ENCODE results near the gene CCDC192.

DNA sequence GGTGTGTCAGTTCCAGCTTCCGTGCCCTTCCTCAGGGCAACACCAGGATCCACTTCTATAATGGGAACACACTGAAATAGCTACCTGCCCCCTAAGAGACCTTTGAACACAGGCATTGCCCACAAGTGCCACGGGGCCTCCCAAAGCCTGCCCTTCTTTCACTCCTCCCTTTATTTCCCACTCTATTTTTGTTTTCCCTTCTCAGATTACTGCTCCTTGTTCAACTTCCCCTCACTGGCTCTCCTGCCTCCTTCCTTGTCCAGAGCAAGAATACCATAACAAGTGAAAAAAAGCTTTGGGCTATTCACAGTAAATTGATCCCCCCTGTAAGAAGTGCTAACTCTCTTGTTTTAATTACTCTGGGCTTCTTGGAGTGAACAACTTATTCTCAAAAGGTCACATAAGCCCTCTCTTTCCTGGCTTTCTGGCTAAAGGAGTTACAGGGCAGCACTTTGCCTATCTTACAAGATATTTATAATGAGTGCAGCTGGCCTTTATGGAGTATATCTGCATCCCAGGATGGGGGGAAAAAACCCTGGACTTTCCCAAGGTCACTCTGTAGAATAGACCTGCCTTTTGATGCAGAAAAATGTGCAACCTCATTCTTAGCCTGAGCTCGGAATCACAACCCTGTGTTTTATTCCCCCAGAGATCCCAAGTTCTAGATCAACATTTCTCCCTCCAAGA lies 43.0 kb upstream of the CCDC192 start:
- TF ChIP-seq MEIS1 (CRISPR knock-in tag; IDR thresholded peaks at IDR 0.05; ENCODE audit: borderline replicate concordance) (no peak), TRIM28 (IDR thresholded peaks at IDR 0.05; ENCODE audit: borderline replicate concordance, low read length) (no peak), ZNF239 (tag by site-specific recombination; IDR thresholded peaks at IDR 0.05) (no peak)
- TF ChIP-seq, protein P1, sequence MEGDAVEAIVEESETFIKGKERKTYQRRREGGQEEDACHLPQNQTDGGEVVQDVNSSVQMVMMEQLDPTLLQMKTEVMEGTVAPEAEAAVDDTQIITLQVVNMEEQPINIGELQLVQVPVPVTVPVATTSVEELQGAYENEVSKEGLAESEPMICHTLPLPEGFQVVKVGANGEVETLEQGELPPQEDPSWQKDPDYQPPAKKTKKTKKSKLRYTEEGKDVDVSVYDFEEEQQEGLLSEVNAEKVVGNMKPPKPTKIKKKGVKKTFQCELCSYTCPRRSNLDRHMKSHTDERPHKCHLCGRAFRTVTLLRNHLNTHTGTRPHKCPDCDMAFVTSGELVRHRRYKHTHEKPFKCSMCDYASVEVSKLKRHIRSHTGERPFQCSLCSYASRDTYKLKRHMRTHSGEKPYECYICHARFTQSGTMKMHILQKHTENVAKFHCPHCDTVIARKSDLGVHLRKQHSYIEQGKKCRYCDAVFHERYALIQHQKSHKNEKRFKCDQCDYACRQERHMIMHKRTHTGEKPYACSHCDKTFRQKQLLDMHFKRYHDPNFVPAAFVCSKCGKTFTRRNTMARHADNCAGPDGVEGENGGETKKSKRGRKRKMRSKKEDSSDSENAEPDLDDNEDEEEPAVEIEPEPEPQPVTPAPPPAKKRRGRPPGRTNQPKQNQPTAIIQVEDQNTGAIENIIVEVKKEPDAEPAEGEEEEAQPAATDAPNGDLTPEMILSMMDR (tag by site-specific recombination; IDR thresholded peaks at IDR 0.05) = no peak
- TF ChIP-seq, protein P2, sequence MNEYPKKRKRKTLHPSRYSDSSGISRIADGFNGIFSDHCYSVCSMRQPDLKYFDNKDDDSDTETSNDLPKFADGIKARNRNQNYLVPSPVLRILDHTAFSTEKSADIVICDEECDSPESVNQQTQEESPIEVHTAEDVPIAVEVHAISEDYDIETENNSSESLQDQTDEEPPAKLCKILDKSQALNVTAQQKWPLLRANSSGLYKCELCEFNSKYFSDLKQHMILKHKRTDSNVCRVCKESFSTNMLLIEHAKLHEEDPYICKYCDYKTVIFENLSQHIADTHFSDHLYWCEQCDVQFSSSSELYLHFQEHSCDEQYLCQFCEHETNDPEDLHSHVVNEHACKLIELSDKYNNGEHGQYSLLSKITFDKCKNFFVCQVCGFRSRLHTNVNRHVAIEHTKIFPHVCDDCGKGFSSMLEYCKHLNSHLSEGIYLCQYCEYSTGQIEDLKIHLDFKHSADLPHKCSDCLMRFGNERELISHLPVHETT (tag by site-specific recombination; IDR thresholded peaks at IDR 0.05) = no peak
